ENCODE results near the gene RXRB.

GRCh38 chr6:33195304-33196165, 4.9 kb downstream of the RXRB start:
- TF ChIP-seq ZNF639 (tag by site-specific recombination; IDR thresholded peaks at IDR 0.05) (no peak), ZNF416 (tag by site-specific recombination; IDR thresholded peaks at IDR 0.05) (no peak), CTCF (tag by site-specific recombination; IDR thresholded peaks at IDR 0.05) (no peak), ZNF335 (tag by site-specific recombination; conservative IDR thresholded peaks at IDR 0.05) (no peak), SCRT2 (tag by site-specific recombination; IDR thresholded peaks at IDR 0.05) (no peak), ZNF214 (tag by site-specific recombination; IDR thresholded peaks at IDR 0.05; ENCODE audit: borderline replicate concordance) (no peak), YY1 (tag by site-specific recombination; IDR thresholded peaks at IDR 0.05) (no peak), ZNF530 (tag by site-specific recombination; IDR thresholded peaks at IDR 0.05; ENCODE audit: low read depth) (no peak), ZNF555 (tag by site-specific recombination; conservative IDR thresholded peaks at IDR 0.05) (no peak)
- TF ChIP-seq, protein P1, sequence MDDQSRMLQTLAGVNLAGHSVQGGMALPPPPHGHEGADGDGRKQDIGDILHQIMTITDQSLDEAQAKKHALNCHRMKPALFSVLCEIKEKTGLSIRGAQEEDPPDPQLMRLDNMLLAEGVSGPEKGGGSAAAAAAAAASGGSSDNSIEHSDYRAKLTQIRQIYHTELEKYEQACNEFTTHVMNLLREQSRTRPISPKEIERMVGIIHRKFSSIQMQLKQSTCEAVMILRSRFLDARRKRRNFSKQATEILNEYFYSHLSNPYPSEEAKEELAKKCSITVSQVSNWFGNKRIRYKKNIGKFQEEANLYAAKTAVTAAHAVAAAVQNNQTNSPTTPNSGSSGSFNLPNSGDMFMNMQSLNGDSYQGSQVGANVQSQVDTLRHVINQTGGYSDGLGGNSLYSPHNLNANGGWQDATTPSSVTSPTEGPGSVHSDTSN (CRISPR knock-in tag; IDR thresholded peaks at IDR 0.05) = no peak
